IPS DF 19.7 (cell line): ENCODE results near the gene CORO7.

Source experiments
- DNase-seq: peaks from one replicate; pipeline ENCODE4 v3.0.0-alpha.2; 2013; ENCODE audit warnings: low read depth, low spot score

Gene CORO7

GRCh38 chr16:4307215-4308037 is 109.0 kb downstream of the CORO7 start:
- peak; percentile 72 for DNase-seq

GRCh38 chr16:4306470-4307214 is 109.8 kb downstream of the CORO7 start:
- DNase-seq, result no peak
